NCI-H510A (cell line): ENCODE measurements around the gene NUDT21.

ENCODE experiments used
- DNase-seq: peaks from one replicate; lab custom pipeline; 2025; lab: John Stamatoyannopoulos, UW

NUDT21 gene

DNA sequence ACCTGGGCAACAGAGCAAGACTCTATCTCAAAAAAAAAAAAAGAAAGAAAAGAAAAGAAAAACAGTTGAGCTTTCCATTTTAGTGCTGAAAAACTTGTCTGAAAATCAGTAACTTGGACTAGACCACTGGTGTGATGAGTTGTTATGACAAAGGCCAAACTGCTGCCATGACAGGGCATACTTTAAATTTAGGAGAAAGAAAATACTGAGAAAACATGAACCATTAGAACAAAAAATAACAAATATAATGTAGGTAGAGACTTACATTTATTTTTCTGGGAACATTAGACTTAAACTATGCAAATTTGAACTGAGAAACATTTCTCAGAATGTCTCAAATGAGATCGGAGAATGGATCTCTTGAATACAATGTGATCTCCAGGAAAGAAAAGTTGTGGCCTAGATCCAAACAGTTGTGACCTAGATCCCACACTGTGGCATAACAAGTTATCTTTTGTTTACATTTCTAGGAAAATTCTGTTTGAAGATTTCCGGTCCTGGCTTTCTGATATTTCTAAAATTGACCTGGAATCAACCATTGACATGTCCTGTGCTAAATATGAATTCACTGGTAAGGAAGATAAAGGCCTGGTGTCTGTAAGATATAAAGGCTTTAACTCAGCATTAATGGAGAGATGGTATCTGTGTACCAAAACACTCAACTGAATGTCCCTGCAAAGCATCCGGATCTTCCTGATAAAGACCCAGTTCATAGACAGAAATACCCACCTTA, 11.1 kb upstream of the NUDT21 start:
- no peak for DNase-seq

GRCh38 chr16:56460101-56460500, 9.0 kb upstream of the NUDT21 start:
- no peak for DNase-seq

- DNase-seq, result no peak
Observed at GRCh38 chr16:56457927-56458470, 6.9 kb upstream of the NUDT21 start.

DNA sequence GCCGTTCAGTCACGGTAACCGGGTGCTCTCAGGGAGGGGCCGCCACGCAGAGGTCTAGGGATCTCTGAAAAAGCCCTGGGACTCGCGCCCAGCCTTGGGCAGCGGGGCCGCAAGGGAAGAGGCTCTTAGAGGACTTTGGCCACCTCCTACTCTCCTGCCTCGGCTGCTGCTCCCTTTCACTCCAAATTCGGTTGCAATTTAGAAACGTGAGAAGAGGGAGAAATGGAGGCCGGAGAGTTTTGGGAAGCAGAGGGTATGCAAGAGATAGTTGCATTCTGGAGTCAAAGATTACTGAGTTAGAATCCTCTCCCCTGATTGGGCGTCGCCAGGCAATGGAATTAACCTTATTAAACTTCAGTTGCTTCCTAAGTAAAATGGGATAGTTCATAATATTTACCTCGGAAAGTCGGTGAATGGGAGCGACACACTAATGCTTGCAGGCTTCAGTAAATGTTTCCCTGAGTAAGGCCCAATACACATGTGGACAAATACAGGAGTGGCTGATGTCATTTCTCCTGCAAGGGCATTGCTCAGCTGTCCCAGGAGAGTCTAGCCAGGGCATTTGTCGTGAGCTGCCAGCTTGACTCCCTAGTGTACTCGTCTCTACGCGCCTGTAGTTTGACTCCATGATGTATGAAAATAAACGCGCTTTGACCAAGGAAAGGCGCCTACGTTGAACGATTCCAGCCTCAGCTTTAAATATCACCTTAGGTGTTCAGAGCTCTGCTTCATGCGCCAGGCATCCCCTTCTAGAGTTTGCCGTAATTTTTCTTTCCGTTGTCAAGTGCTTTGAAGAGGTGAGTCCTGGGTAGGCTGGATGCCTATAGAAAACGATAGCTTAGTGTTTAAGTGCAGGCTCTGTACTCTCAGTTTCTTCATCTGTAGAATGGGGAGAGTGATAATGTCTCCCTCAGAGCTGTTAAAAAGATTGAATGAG, 889 bp upstream of the NUDT21 start:
- DNase-seq, result no peak

GRCh38 chr16:56450275-56450985, 702 bp downstream of the NUDT21 start:
- no peak for DNase-seq

- no peak for DNase-seq
Observed at GRCh38 chr16:56448005-56448404, 3.1 kb downstream of the NUDT21 start.

GRCh38 chr16:56447286-56447685, 3.8 kb downstream of the NUDT21 start:
- no peak for DNase-seq

GRCh38 chr16:56438038-56438437, 13.1 kb downstream of the NUDT21 start:
- DNase-seq, result no peak

DNA sequence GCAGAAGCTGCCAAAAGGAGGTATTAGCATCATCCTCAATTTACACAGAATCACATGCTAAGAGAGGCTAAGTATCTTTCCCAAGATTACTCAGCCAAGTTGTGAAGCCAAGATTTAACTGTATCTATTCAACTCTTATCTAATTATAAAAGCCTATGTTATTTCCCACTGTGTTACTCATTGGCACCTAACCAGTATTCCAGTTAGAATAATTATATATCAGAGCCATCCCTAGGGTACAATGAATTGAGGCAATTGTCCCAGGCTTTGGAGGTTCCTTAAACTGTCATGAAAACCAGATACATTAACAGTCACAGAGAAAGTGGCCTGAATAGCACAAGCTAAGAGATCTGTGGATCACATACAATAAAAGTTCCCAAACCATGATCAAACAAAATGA, 14.9 kb downstream of the NUDT21 start:
- DNase-seq, result no peak

- DNase-seq, result no peak
Observed at GRCh38 chr16:56428091-56428490, 23.0 kb downstream of the NUDT21 start.

DNA sequence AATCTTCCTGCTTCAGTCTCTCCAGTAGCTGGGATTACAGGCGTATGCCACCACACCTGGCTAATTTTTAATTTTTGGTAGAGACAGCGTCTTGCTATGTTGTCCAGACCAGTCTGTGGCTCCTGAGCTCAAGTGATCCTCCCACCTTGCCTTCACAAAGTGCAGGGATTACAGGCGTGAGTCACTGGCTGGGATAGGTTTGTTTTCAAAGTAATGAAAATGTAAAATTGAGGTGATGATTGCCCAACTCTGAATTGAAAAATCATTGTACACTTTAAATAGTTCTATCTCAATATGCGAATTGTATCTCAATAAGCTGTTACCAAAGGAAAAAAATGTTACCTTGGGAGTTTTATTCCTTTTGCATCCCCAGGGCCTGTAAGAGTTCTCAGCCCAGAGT, 24.5 kb downstream of the NUDT21 start:
- DNase-seq, result no peak

- peak; percentile 50 for DNase-seq
Observed at GRCh38 chr16:56425439-56425832, 25.7 kb downstream of the NUDT21 start, which contains the start of gene AMFR. Gene AMFR, minus strand, starts transcription at chr16:56425545. Its CDS starts 218 bp downstream, at chr16:56425327.

- no peak for DNase-seq
Observed at GRCh38 chr16:56424791-56425438, 26.2 kb downstream of the NUDT21 start.

GRCh38 chr16:56424404-56424764, 26.7 kb downstream of the NUDT21 start:
- DNase-seq, result no peak

GRCh38 chr16:56423584-56424403, 27.3 kb downstream of the NUDT21 start:
- DNase-seq, result no peak

- no peak for DNase-seq
Observed at GRCh38 chr16:56422896-56423441, 28.2 kb downstream of the NUDT21 start.

- DNase-seq, result no peak
Observed at GRCh38 chr16:56421976-56422669, 29.0 kb downstream of the NUDT21 start.

DNA sequence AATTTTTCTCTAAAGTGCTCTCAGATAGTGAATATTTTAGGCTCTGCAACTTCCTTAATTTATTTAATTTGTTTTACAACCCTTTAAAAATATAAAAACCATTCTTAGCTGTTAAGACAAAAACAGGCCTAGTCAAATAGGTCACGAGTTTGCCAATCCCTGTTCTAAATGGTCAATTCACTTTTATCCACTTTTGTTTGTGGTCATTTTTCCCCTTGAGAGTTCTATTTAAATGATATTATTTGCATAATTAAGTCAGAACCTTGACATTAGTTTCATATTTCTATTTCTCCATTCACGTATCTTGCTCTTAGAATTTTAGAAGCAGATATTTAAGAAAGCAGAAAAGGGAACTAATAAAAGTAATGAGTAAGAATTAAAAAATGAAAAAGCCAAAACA, 29.8 kb downstream of the NUDT21 start:
- no peak for DNase-seq

DNA sequence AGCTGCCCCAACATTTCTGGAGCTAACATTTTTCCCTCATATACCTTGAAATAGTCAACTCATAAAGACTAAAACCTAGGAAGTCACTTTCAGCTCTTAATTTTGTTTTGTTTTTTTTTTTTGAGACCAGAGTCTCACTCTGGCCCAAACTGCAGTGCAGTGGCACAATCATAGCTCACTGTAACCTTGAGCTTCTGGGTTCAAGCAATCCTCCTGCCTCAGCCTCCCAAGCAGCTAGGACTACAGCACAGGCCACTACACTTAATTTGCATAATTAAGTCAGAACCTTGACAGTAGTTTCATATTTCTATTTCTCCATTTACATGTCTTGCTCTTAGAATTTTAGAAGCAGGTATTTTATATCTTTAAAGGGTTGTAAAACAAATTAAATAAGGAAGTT, 30.5 kb downstream of the NUDT21 start:
- DNase-seq, result no peak
